Caki2 (cell line): Measurements from ENCODE around the gene CXCL8. TPM values are rescaled to one million over a fixed set of nuclear protein-coding genes. Genes with fewer than 3 reads are reported as not detected.
A peak's percentile ranks its signal among the peaks of the same experiment; 100 is the strongest.
"Not testable (repeated sequence)": the region's sequence is repeated elsewhere in the genome, so short reads cannot be mapped to it uniquely, and the experiment has no call there.

ENCODE experiments used
- DNase-seq: peaks from one replicate; pipeline ENCODE4 v3.0.0-alpha.2; 2015; ENCODE audit warnings: low read depth
- in situ Hi-C: cut with HindIII; loops from 2 replicates; pipeline ENCODE4 v1.10.0; 2016; ENCODE audit warnings: low sequenced_read_pairs, low pct_unique_long_range_greater_than_20kb, mixed read lengths
- total RNA-seq: library from RNA; depleted of rRNA; stranded (reverse); fragments of >200 nt; shearing (Covaris generic); gene quantifications from 2 replicates; pipeline ENCODE4 v1.2.3, GENCODE V29; 2014; ENCODE audit warnings: low replicate concordance; rRNA removed

Gene CXCL8
- total RNA-seq: 7.8 and 7.9 TPM in 2 replicates

- DNase-seq: peak; percentile 76
- in situ Hi-C loops: no loop called here
Observed at GRCh38 chr4:73740353-73740778, at the start of gene CXCL8. TSS of gene CXCL8 (plus strand) at chr4:73740569. CDS start at chr4:73740659, 90 bp downstream.

- DNase-seq, in situ Hi-C loops: not testable (repeated sequence)
Observed at GRCh38 chr4:73691201-73691600, 49.2 kb upstream of the CXCL8 start.

GRCh38 chr4:73691759-73692158 is 48.6 kb upstream of the CXCL8 start:
- no peak for DNase-seq
- in situ Hi-C loops: no loop called here

GRCh38 chr4:73692254-73692653 is 48.1 kb upstream of the CXCL8 start:
- no peak for DNase-seq
- in situ Hi-C loops: no loop called here

GRCh38 chr4:73692701-73693100 is 47.7 kb upstream of the CXCL8 start:
- DNase-seq: no peak

GRCh38 chr4:73693811-73694210 is 46.6 kb upstream of the CXCL8 start:
- in situ Hi-C loops: no loop called here
- DNase-seq: no peak

More at GRCh38 chr4:73692701-73693100, 47.7 kb upstream of the CXCL8 start:
- in situ Hi-C loops: no loop called here

GRCh38 chr4:73698217-73698616 is 42.2 kb upstream of the CXCL8 start:
- in situ Hi-C loops: no loop called here
- peak; percentile 88 for DNase-seq

GRCh38 chr4:73701116-73701515 is 39.3 kb upstream of the CXCL8 start:
- in situ Hi-C loops: no loop called here
- DNase-seq: no peak

- DNase-seq: no peak
- in situ Hi-C loops: no loop called here
Observed at GRCh38 chr4:73702796-73703287, 37.5 kb upstream of the CXCL8 start.

GRCh38 chr4:73703320-73703719 is 37.0 kb upstream of the CXCL8 start:
- no peak for DNase-seq
- in situ Hi-C loops: no loop called here

GRCh38 chr4:73704314-73705055 is 35.9 kb upstream of the CXCL8 start:
- in situ Hi-C loops: no loop called here
- DNase-seq: peak; percentile 87

GRCh38 chr4:73705056-73705432 is 35.3 kb upstream of the CXCL8 start:
- peak; percentile 84 for DNase-seq
- in situ Hi-C loops: no loop called here

GRCh38 chr4:73705721-73706120 is 34.6 kb upstream of the CXCL8 start:
- in situ Hi-C loops: no loop called here
- DNase-seq: peak; percentile 40

GRCh38 chr4:73706811-73707210 is 33.6 kb upstream of the CXCL8 start:
- in situ Hi-C loops: no loop called here
- no peak for DNase-seq

- in situ Hi-C loops: no loop called here
- no peak for DNase-seq
Observed at GRCh38 chr4:73707269-73707875, 33.0 kb upstream of the CXCL8 start.

GRCh38 chr4:73707918-73708577 is 32.3 kb upstream of the CXCL8 start:
- in situ Hi-C loops: no loop called here
- peak; percentile 47 for DNase-seq

GRCh38 chr4:73709451-73710033 is 30.8 kb upstream of the CXCL8 start:
- in situ Hi-C loops: no loop called here
- no peak for DNase-seq

GRCh38 chr4:73710094-73710493 is 30.3 kb upstream of the CXCL8 start:
- DNase-seq: no peak
- in situ Hi-C loops: no loop called here

- no peak for DNase-seq
- in situ Hi-C loops: no loop called here
Observed at GRCh38 chr4:73711989-73712388, 28.4 kb upstream of the CXCL8 start.
